Head of caudate nucleus (tissue), 42 donors: ENCODE data around the gene SYNGR3.

ENCODE experiments used
- DNase-seq, 42 donors: peaks; one replicate each; pipeline versions ENCODE4 v3.0.0 to v3.0.0-alpha.2; 2020 to 2021; ENCODE audit warnings: mixed read lengths in 7 of 42
- intact Hi-C: fragments of 100-400 bp; cut with DNase I; formaldehyde crosslinking; loops from one replicate; pipeline ENCODE4 v1.15.0; 2022

SYNGR3 gene

DNA sequence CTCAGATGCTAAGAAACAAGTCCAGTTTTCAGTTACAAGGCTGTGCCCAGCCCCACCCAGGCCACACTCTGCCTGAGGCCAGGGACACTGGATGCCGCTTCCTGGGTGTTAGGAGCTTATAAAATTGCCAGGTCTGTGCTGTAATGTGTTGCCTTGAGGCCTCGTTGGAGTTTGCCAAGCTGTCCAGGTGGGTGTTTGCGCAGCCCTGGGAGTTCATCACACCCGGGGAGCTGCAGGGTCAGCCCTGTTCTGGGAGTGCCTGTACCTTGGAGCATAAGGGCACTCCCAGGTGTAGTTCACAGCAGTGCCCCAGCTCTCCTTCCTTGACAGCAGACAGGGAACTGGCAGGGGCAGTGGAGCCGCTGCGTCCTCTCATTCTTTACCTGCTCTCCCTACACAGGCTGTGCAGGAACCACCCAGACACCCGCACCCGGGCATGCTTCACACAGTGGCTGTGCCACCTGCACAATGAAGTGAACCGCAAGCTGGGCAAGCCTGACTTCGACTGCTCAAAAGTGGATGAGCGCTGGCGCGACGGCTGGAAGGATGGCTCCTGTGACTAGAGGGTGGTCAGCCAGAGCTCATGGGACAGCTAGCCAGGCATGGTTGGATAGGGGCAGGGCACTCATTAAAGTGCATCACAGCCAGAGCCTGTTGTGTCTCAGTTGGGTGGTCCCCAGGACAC lies 4.2 kb upstream of the SYNGR3 start:
- no peak for DNase-seq
- intact Hi-C loops: no loop called here

DNA sequence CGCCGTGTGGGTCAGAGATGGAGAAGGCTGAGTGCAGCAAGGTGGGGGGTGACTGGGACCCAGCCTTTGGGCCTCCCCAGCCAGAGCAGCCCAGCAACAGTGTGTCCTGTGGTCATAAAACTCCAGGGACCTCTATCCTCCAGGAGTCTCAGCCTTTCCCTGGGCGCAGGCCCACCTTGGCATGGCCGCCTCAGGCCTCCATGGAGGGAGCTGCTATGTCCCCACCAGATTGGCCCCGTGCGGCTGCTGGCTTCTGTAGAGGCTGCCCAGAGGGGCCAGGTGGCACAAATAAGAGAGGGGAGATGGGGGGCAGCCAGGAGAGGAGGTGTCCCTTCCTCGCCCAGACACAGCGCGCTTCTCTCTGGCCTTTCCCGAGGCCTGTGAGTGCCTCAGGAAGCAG lies 2.6 kb upstream of the SYNGR3 start:
- intact Hi-C loops: no loop called here
- no peak for DNase-seq

GRCh38 chr16:1990101-1990350 lies 256 bp downstream of the SYNGR3 start:
- DNase-seq: no peak
- intact Hi-C loops: no loop called here

GRCh38 chr16:1990351-1991134 lies 773 bp downstream of the SYNGR3 start:
- intact Hi-C loops: no loop called here
- peak in 10 of 42 donors; percentile 24 to 65 (median 46) for DNase-seq

GRCh38 chr16:1991135-1991551 lies 1.4 kb downstream of the SYNGR3 start:
- peak in 3 of 42 donors; percentile 13 to 48 (median 30) for DNase-seq

DNA sequence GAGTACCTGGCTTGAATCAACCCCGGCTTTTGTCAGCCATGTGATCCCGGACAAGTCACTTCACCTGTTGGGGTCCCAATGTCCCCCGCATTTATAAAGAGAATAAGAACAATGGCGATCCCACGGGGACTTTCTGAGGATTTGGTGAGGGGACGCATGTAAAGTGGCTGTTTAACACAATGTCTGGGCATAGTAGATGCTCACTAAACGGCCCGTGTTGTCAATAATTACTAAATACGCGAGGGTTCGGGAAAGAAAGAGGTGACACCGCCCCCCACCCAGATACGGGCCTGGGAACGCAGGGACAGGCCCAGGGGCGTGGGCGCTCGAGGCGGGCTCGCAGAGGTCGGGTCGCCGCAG lies 1.8 kb downstream of the SYNGR3 start:
- intact Hi-C loops: no loop called here

More at GRCh38 chr16:1991135-1991551, 1.4 kb downstream of the SYNGR3 start:
- intact Hi-C loops: no loop called here

GRCh38 chr16:1991948-1992703 lies 2.4 kb downstream of the SYNGR3 start:
- intact Hi-C loops: no loop called here
- peak; percentile 70 to 94 (median 86) for DNase-seq

More for the DNA sequence above, 1.8 kb downstream of the SYNGR3 start:
- no peak for DNase-seq

- DNase-seq: no peak
- intact Hi-C loops: no loop called here
These were observed 3.0 kb downstream of the SYNGR3 start for GRCh38 chr16:1992704-1993317.

- no peak for DNase-seq
- intact Hi-C loops: no loop called here
These were observed 4.0 kb downstream of the SYNGR3 start for GRCh38 chr16:1993731-1994131.

DNA sequence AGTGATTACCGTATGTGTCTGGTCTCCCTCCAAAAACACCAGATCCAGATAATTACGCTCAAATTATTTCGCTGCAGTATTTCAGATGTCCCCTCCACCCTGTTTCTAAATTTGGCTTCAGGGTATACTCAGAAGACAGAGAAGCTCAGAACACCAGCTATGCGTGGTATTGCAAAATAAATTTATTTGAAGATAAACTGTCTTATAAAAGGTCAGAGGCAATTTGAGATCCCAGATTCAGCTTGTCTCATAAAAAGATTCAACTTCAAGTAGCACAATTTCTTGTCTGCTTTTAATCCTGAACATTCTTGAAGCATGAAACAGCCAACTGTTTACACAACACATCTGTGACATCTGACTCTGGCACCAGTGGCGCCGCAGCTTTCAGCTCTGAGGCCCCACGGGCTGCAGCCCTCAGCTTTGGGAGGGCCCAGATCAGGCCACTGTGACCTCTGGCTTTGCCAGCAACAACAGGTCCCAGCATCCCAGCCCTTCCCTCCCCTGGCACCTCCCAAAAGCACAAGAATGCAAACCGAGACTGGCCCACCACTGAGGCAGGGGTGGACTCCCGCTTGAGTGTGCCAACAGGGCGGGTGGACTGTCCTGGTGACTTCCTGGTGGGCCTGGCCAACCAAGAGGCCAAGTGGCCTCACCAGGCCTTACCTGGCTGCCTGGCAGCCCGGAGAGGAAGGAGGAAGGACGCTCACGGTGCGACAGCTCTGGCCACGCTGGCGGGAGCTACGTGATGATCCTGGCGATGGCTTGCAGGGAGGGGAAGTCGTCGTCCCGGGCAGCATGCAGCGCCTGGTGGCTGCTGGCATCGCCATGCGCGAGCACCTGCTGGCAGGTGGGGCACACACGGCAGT lies 8.0 kb downstream of the SYNGR3 start:
- intact Hi-C loops: no loop called here
- DNase-seq: no peak

DNA sequence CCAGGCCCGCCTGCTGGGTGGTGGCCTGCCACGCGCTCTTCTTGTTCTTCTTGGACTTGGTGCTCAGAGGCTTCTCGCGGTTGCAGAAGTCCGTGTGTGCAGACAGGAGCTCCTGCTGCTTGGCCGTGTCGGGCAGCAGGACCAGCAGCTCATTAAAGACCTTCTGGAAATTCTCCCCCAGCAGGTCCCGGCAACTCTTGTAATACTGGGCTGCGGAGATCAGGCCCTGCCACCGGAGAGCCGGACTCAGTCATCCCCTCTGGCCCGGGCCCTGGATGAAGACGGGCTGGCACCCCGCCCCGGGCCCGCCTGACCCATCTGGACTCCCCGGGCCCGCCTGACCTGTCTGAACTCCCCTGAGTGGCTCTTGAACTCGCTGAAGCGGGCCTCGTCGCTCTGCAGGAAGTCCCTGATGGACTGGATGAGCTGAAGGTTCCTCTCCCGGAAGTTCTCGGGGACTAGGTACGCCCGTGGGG lies 8.6 kb downstream of the SYNGR3 start:
- no peak for DNase-seq
- intact Hi-C loops: no loop called here

GRCh38 chr16:1998852-1999801 lies 9.4 kb downstream of the SYNGR3 start:
- DNase-seq: no peak
- intact Hi-C loops: no loop called here

- intact Hi-C loops: no loop called here
- peak in 28 of 42 donors; percentile 30 to 87 (median 58) for DNase-seq
These were observed 10.2 kb downstream of the SYNGR3 start for GRCh38 chr16:1999866-2000514.

GRCh38 chr16:2001035-2001434 lies 11.3 kb downstream of the SYNGR3 start:
- intact Hi-C loops: no loop called here
- no peak for DNase-seq

DNA sequence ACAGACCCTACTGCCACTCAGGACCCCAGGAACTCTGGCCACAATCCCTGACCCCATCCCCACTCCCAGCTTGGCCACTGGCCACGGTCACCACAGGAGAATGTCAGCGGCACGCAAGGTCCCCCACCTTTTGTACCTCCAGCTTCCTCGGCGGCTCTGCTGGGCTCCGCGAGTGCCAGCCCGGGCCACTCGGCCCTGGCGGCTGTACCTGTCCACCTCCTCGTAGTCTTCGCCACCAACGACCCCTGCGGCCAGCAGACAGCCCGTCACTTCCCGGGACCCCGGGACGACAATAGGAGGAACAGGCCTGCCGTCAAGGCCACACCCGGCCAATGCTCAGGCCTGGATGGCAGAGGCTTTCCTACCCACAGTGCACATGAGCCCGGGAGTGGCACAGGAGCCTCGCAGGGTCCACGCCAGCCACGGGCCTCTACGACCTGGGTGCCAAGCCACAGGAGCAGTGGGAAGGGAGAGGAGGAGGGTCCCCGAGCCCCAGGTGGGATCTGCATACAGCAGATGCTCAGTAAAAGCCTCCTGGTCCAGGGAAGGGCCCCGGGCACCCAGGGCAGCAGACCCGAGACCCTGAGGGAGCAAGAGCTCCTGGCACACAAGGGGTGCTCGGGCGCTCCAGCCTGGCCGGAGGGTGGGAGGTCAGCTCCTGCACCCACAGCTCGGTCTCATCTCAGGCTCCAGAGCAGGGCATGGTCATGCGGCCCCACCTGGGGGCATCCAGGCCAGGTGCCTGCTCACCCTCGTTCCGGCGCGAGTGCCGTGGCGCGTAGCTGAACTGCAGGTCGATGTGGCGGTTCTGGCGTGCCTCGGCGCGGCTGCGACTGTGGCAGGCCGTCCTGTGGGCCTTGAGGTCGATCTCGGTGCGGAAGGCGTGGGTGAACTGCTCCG lies 11.9 kb downstream of the SYNGR3 start:
- intact Hi-C loops: no loop called here
- no peak for DNase-seq
